ENCODE data around the gene BCAR3. TPM values are rescaled to one million over a fixed set of nuclear protein-coding genes. Genes with fewer than 3 reads are reported as not detected.

Gene BCAR3
- total and polyA plus RNA-seq, 2 donors from 2014 or later, result 25.4 to 28.4 TPM

DNA sequence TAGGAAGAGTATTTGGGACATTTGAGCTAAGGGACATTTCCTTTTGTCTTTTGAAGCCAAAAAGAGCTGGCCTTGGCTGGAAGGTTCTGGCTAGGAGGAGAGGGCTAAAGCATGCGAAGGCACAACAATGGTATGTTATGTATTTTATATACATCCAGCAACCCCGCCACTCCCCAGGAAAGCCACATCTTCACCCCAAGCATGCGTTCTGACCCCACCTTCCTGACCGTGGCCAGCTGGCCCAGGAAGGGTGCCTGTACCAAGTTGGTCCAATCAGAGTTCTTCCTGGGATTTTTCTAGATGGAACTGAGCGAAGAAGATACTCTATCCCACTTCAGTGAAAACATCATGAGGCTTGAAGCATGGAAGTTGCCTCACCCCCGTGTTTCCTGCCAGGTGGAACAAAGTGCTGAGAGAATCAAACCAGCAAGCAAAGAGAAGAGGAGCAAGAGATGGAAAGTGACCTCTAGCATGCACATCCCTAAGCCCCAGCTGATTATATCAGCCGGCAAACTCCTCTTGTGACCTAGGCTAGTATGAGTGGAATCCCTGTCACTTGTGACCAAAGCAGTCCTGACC is 82.7 kb downstream of the BCAR3 start:
- intact Hi-C loops (cut with DNase I), result no loop called here
- no peaks in the 10 kb centered on the region for H3K9me3 ChIP-seq (ENCODE audit: control insufficient read depth in 2 of 3, insufficient read depth in 1 of 3, low read length in 3 of 3)
- H3K27me3 ChIP-seq (ENCODE audit: control insufficient read depth, insufficient read depth, low read length), result no peaks in the 10 kb centered on the region
- H3K27ac ChIP-seq (ENCODE audit: low read depth in 2 of 2, low read length in 2 of 2), result peak overlapping the region; percentile 61 to 78
- H3K9ac ChIP-seq (ENCODE audit: low read length in 3 of 3), result no peak overlapping the region
- FAIRE-seq (no peak), DNase-seq (no peak)
- H3K36me3 ChIP-seq (ENCODE audit: control insufficient read depth in 2 of 3, insufficient read depth in 3 of 3, low read length in 3 of 3), result no peaks in the 10 kb centered on the region
- TF ChIP-seq, protein P1, sequence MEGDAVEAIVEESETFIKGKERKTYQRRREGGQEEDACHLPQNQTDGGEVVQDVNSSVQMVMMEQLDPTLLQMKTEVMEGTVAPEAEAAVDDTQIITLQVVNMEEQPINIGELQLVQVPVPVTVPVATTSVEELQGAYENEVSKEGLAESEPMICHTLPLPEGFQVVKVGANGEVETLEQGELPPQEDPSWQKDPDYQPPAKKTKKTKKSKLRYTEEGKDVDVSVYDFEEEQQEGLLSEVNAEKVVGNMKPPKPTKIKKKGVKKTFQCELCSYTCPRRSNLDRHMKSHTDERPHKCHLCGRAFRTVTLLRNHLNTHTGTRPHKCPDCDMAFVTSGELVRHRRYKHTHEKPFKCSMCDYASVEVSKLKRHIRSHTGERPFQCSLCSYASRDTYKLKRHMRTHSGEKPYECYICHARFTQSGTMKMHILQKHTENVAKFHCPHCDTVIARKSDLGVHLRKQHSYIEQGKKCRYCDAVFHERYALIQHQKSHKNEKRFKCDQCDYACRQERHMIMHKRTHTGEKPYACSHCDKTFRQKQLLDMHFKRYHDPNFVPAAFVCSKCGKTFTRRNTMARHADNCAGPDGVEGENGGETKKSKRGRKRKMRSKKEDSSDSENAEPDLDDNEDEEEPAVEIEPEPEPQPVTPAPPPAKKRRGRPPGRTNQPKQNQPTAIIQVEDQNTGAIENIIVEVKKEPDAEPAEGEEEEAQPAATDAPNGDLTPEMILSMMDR (IDR thresholded peaks at IDR 0.05; ENCODE audit: borderline replicate concordance, extremely low read depth, insufficient read depth), result no peak
- H3K4me3 ChIP-seq (ENCODE audit: low read length in 3 of 3), result no peak overlapping the region
- H3K4me1 ChIP-seq (ENCODE audit: control insufficient read depth in 2 of 3, insufficient read depth in 2 of 3, low read depth in 1 of 3, low read length in 3 of 3), result peaks cover 3 to 66% (median 48%) of the 10 kb centered on the region in 3 donors

DNA sequence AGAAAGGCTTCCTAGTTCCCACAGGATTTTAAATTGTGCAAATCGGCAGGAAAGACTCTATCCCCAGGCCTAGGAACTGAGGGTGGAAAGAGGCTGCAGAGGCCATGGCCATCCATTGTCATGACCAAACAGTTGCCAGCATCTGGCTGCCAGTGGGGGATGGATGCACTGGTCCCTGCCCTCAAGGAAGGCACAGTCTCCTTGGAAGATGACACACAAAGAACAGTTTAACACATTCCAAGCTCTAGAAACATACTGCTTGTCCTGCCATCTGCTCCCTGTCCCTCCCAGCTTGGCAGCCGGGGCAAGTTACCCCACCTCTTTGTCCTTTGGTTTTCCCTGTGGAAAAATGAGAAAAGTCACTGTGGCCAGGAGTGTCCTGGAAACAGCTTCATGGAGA is 83.2 kb downstream of the BCAR3 start:
- Histone ChIP-seq H3K27ac (ENCODE audit: low read depth in 2 of 2, low read length in 2 of 2) (peak overlapping the region; percentile 61 to 78), H3K9me3 (ENCODE audit: control insufficient read depth in 2 of 3, insufficient read depth in 1 of 3, low read length in 3 of 3) (no peaks in the 10 kb centered on the region), H3K4me3 (ENCODE audit: low read length in 3 of 3) (no peak overlapping the region), H3K36me3 (ENCODE audit: control insufficient read depth in 2 of 3, insufficient read depth in 3 of 3, low read length in 3 of 3) (no peaks in the 10 kb centered on the region), H3K4me1 (ENCODE audit: control insufficient read depth in 2 of 3, insufficient read depth in 2 of 3, low read depth in 1 of 3, low read length in 3 of 3) (peaks cover 3 to 72% (median 53%) of the 10 kb centered on the region in 3 donors), H3K9ac (ENCODE audit: low read length in 3 of 3) (no peak overlapping the region), H3K27me3 (ENCODE audit: control insufficient read depth, insufficient read depth, low read length) (no peaks in the 10 kb centered on the region)
- DNase-seq (no peak), FAIRE-seq (no peak)
- TF ChIP-seq, protein P1 (IDR thresholded peaks at IDR 0.05; ENCODE audit: borderline replicate concordance, extremely low read depth, insufficient read depth), result no peak
- intact Hi-C loops (cut with DNase I), result no loop called here

DNA sequence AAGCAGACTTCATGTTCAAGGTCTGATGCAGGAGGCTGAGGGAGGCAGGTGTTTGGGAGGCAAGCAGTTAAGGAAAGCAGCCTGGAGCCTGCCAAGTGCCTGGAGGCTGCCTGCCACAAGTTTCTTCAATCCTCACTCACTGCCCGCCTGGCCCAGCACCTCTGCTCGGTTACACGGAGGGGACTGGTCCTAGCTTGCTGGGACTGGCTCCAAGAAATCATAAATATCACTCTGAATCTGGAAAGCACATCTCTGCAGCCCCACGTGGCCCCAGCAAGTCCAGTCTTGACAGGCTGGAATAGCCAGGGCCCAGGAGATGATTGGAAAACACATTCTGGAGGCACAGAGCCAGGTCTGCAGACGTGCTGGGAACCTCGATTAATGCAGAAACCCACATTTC is 83.9 kb downstream of the BCAR3 start:
- DNase-seq, result peak in 3 of 5 donors; percentile 50 to 87 (median 79)
- Histone ChIP-seq H3K4me3 (ENCODE audit: low read length in 3 of 3) (no peak overlapping the region), H3K27ac (ENCODE audit: low read depth in 2 of 2, low read length in 2 of 2) (peak overlapping the region; percentile 32 to 52), H3K9ac (ENCODE audit: low read length in 3 of 3) (no peak overlapping the region), H3K36me3 (ENCODE audit: control insufficient read depth in 2 of 3, insufficient read depth in 3 of 3, low read length in 3 of 3) (no peaks in the 10 kb centered on the region), H3K27me3 (ENCODE audit: control insufficient read depth, insufficient read depth, low read length) (no peaks in the 10 kb centered on the region), H3K9me3 (ENCODE audit: control insufficient read depth in 2 of 3, insufficient read depth in 1 of 3, low read length in 3 of 3) (no peaks in the 10 kb centered on the region), H3K4me1 (ENCODE audit: control insufficient read depth in 2 of 3, insufficient read depth in 2 of 3, low read depth in 1 of 3, low read length in 3 of 3) (peaks cover 4 to 76% (median 55%) of the 10 kb centered on the region in 3 donors)
- no peak for FAIRE-seq
- intact Hi-C loops (cut with DNase I), result no loop called here
- TF ChIP-seq, protein P1 (IDR thresholded peaks at IDR 0.05; ENCODE audit: borderline replicate concordance, extremely low read depth, insufficient read depth), result no peak

Data from kidney (tissue), 14 donors.